ENCODE data around the gene OPN1MW3. TPM values are rescaled to one million over a fixed set of nuclear protein-coding genes. Genes with fewer than 3 reads are reported as not detected.

OPN1MW3 gene
- total and polyA plus RNA-seq, 4 donors, result not detected

GRCh38 chrX:154312116-154312515 lies 54.7 kb downstream of the OPN1MW3 start:
- no peak for DNase-seq
- Histone ChIP-seq H3K36me3 (ENCODE audit: control insufficient read depth in 4 of 4, insufficient read depth in 4 of 4, low read length in 4 of 4) (no peaks in the 10 kb centered on the region), H3K4me3 (no peak overlapping the region), H3K9ac (ENCODE audit: insufficient read depth in 1 of 2, low read length in 2 of 2) (no peak overlapping the region), H3K4me1 (ENCODE audit: control insufficient read depth in 5 of 5, insufficient read depth in 5 of 5, low read length in 5 of 5) (no peaks in the 10 kb centered on the region), H3K9me3 (ENCODE audit: control insufficient read depth in 4 of 4, insufficient read depth in 3 of 4, low read length in 3 of 4) (no peaks in the 10 kb centered on the region), H3K27me3 (ENCODE audit: control insufficient read depth in 3 of 3, insufficient read depth in 3 of 3, low read length in 2 of 3) (no peaks in the 10 kb centered on the region), H3K27ac (ENCODE audit: low read depth in 1 of 2, low read length in 1 of 2) (no peak overlapping the region)
- WGBS, 2 donors, result 89 to 92% methylated on average over 7 of the region's 7 CpGs
- TF ChIP-seq, protein P1, sequence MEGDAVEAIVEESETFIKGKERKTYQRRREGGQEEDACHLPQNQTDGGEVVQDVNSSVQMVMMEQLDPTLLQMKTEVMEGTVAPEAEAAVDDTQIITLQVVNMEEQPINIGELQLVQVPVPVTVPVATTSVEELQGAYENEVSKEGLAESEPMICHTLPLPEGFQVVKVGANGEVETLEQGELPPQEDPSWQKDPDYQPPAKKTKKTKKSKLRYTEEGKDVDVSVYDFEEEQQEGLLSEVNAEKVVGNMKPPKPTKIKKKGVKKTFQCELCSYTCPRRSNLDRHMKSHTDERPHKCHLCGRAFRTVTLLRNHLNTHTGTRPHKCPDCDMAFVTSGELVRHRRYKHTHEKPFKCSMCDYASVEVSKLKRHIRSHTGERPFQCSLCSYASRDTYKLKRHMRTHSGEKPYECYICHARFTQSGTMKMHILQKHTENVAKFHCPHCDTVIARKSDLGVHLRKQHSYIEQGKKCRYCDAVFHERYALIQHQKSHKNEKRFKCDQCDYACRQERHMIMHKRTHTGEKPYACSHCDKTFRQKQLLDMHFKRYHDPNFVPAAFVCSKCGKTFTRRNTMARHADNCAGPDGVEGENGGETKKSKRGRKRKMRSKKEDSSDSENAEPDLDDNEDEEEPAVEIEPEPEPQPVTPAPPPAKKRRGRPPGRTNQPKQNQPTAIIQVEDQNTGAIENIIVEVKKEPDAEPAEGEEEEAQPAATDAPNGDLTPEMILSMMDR (IDR thresholded peaks at IDR 0.05; ENCODE audit: control extremely low read depth, extremely low read depth), result no peak
- no peak for ATAC-seq (ENCODE audit: insufficient read depth, low FRiP score)

DNA sequence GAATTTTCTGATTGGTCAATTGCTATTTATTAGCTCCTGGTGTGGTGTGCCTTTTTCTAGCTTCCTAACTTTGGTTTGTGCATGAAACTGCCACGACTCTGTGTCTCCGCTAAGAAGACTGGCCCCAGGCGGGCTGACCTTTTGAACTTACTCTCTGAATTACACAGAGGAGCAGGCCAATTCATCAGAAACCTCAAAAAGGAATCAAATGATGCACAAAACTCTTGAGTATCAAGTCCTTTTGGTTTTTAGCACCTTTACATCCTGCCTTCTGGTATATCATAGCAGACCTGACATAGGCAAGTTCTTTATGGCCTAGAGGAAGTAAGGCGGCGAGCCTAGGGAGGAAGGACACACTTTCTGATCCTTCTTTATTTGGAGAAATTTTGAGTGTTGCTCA lies 55.8 kb downstream of the OPN1MW3 start:
- ATAC-seq (ENCODE audit: insufficient read depth, low FRiP score) (no peak), DNase-seq (no peak)
- 74 to 80% methylated on average over 5 of the region's 5 CpGs for WGBS, 2 donors
- Histone ChIP-seq H3K9me3 (ENCODE audit: control insufficient read depth in 4 of 4, insufficient read depth in 3 of 4, low read length in 3 of 4) (no peaks in the 10 kb centered on the region), H3K27me3 (ENCODE audit: control insufficient read depth in 3 of 3, insufficient read depth in 3 of 3, low read length in 2 of 3) (no peaks in the 10 kb centered on the region), H3K4me1 (ENCODE audit: control insufficient read depth in 5 of 5, insufficient read depth in 5 of 5, low read length in 5 of 5) (peaks cover 0 to 2% (median 0%) of the 10 kb centered on the region in 5 donors), H3K9ac (ENCODE audit: insufficient read depth in 1 of 2, low read length in 2 of 2) (no peak overlapping the region), H3K36me3 (ENCODE audit: control insufficient read depth in 4 of 4, insufficient read depth in 4 of 4, low read length in 4 of 4) (no peaks in the 10 kb centered on the region), H3K4me3 (no peak overlapping the region), H3K27ac (ENCODE audit: low read depth in 1 of 2, low read length in 1 of 2) (no peak overlapping the region)
- TF ChIP-seq, protein P1 (IDR thresholded peaks at IDR 0.05; ENCODE audit: control extremely low read depth, extremely low read depth), result no peak

GRCh38 chrX:154315416-154315815 lies 58.0 kb downstream of the OPN1MW3 start:
- DNase-seq (no peak), ATAC-seq (ENCODE audit: insufficient read depth, low FRiP score) (no peak)
- WGBS, 2 donors, result 78 to 87% methylated on average over 3 of the region's 3 CpGs
- TF ChIP-seq, protein P1 (IDR thresholded peaks at IDR 0.05; ENCODE audit: control extremely low read depth, extremely low read depth), result no peak
- Histone ChIP-seq H3K27me3 (ENCODE audit: control insufficient read depth in 3 of 3, insufficient read depth in 3 of 3, low read length in 2 of 3) (no peaks in the 10 kb centered on the region), H3K36me3 (ENCODE audit: control insufficient read depth in 4 of 4, insufficient read depth in 4 of 4, low read length in 4 of 4) (no peaks in the 10 kb centered on the region), H3K9me3 (ENCODE audit: control insufficient read depth in 4 of 4, insufficient read depth in 3 of 4, low read length in 3 of 4) (no peaks in the 10 kb centered on the region), H3K9ac (ENCODE audit: insufficient read depth in 1 of 2, low read length in 2 of 2) (no peak overlapping the region), H3K4me3 (no peak overlapping the region), H3K27ac (ENCODE audit: low read depth in 1 of 2, low read length in 1 of 2) (no peak overlapping the region), H3K4me1 (ENCODE audit: control insufficient read depth in 5 of 5, insufficient read depth in 5 of 5, low read length in 5 of 5) (peaks cover 0 to 2% (median 0%) of the 10 kb centered on the region in 5 donors)

GRCh38 chrX:154317391-154317995 lies 60.1 kb downstream of the OPN1MW3 start:
- H3K9ac ChIP-seq (ENCODE audit: insufficient read depth in 1 of 2, low read length in 2 of 2), result no peak overlapping the region
- no peaks in the 10 kb centered on the region for H3K27me3 ChIP-seq (ENCODE audit: control insufficient read depth in 3 of 3, insufficient read depth in 3 of 3, low read length in 2 of 3)
- peaks cover 0 to 2% (median 0%) of the 10 kb centered on the region in 5 donors for H3K4me1 ChIP-seq (ENCODE audit: control insufficient read depth in 5 of 5, insufficient read depth in 5 of 5, low read length in 5 of 5)
- H3K27ac ChIP-seq (ENCODE audit: low read depth in 1 of 2, low read length in 1 of 2), result no peak overlapping the region
- 27 to 34% methylated on average over 7 of the region's 7 CpGs for WGBS, 2 donors
- TF ChIP-seq, protein P1 (IDR thresholded peaks at IDR 0.05; ENCODE audit: control extremely low read depth, extremely low read depth), result peak; percentile 12
- ATAC-seq (ENCODE audit: insufficient read depth, low FRiP score) (no peak), DNase-seq (peak in 2 of 3 donors; percentile 31 to 36)
- no peaks in the 10 kb centered on the region for H3K36me3 ChIP-seq (ENCODE audit: control insufficient read depth in 4 of 4, insufficient read depth in 4 of 4, low read length in 4 of 4)
- no peak overlapping the region for H3K4me3 ChIP-seq
- no peaks in the 10 kb centered on the region for H3K9me3 ChIP-seq (ENCODE audit: control insufficient read depth in 4 of 4, insufficient read depth in 3 of 4, low read length in 3 of 4)
